ENCODE results near the gene ZNF609. TPM values are rescaled to one million over a fixed set of nuclear protein-coding genes. Genes with fewer than 3 reads are reported as not detected.

The ZNF609 gene
- total RNA-seq, 1 donor from 2014 or later = 16.0 TPM

- H3K4me3 ChIP-seq = no peak overlapping the region
- no peak for TF ChIP-seq CTCF (IDR thresholded peaks at IDR 0.05)
- H3K4me1 ChIP-seq = peaks cover 0 to 3% of the 10 kb centered on the region in 2 donors
- H3K27ac ChIP-seq = no peak overlapping the region
- H3K27me3 ChIP-seq = no peaks in the 10 kb centered on the region
- intact Hi-C loops (cut with DNase I) = no loop called here
- DNase-seq (ENCODE audit: low spot score in 2 of 2) = no peak
- H3K9me3 ChIP-seq = no peaks in the 10 kb centered on the region
- H3K36me3 ChIP-seq = no peaks in the 10 kb centered on the region
Observed at GRCh38 chr15:64574301-64575017, 114.1 kb downstream of the ZNF609 start.

GRCh38 chr15:64580696-64581407 lies 120.5 kb downstream of the ZNF609 start:
- H3K27ac ChIP-seq = no peak overlapping the region

GRCh38 chr15:64581408-64581761 lies 121.0 kb downstream of the ZNF609 start:
- no peak for DNase-seq (ENCODE audit: low spot score in 2 of 2)
- intact Hi-C loops (cut with DNase I) = no loop called here
- Histone ChIP-seq H3K27ac (no peak overlapping the region), H3K27me3 (no peaks in the 10 kb centered on the region), H3K36me3 (no peaks in the 10 kb centered on the region), H3K4me1 (no peaks in the 10 kb centered on the region), H3K4me3 (no peak overlapping the region), H3K9me3 (peaks cover 0 to 21% of the 10 kb centered on the region in 2 donors)
- no peak for TF ChIP-seq CTCF (IDR thresholded peaks at IDR 0.05)

More at GRCh38 chr15:64580696-64581407, 120.5 kb downstream of the ZNF609 start:
- H3K9me3 ChIP-seq = peaks cover 0 to 21% of the 10 kb centered on the region in 2 donors
- H3K36me3 ChIP-seq = no peaks in the 10 kb centered on the region
- intact Hi-C loops (cut with DNase I) = no loop called here
- H3K27me3 ChIP-seq = no peaks in the 10 kb centered on the region
- H3K4me1 ChIP-seq = no peaks in the 10 kb centered on the region
- TF ChIP-seq CTCF (IDR thresholded peaks at IDR 0.05) = no peak
- no peak overlapping the region for H3K4me3 ChIP-seq
- no peak for DNase-seq (ENCODE audit: low spot score in 2 of 2)

- no peaks in the 10 kb centered on the region for H3K36me3 ChIP-seq
- DNase-seq (ENCODE audit: low spot score in 2 of 2) = no peak
- TF ChIP-seq CTCF (IDR thresholded peaks at IDR 0.05) = no peak
- intact Hi-C loops (cut with DNase I) = no loop called here
- H3K4me1 ChIP-seq = no peaks in the 10 kb centered on the region
- H3K27ac ChIP-seq = no peak overlapping the region
- H3K4me3 ChIP-seq = no peak overlapping the region
- H3K9me3 ChIP-seq = peaks cover 0 to 21% of the 10 kb centered on the region in 2 donors
- H3K27me3 ChIP-seq = no peaks in the 10 kb centered on the region
Observed at GRCh38 chr15:64582202-64582601, 121.8 kb downstream of the ZNF609 start.

- intact Hi-C loops (cut with DNase I) = no loop called here
- no peaks in the 10 kb centered on the region for H3K27me3 ChIP-seq
- H3K4me3 ChIP-seq = no peak overlapping the region
- no peak for DNase-seq (ENCODE audit: low spot score in 2 of 2)
- no peaks in the 10 kb centered on the region for H3K4me1 ChIP-seq
- H3K27ac ChIP-seq = no peak overlapping the region
- H3K36me3 ChIP-seq = no peaks in the 10 kb centered on the region
- no peak for TF ChIP-seq CTCF (IDR thresholded peaks at IDR 0.05)
- H3K9me3 ChIP-seq = peaks cover 0 to 21% of the 10 kb centered on the region in 2 donors
Observed at GRCh38 chr15:64583519-64583918, 123.1 kb downstream of the ZNF609 start.

Data from ascending aorta (tissue), 2 donors.